ENCODE data around the gene NPB. TPM values are rescaled to one million over a fixed set of nuclear protein-coding genes. Genes with fewer than 3 reads are reported as not detected.
A peak's percentile ranks its signal among the peaks of the same experiment; 100 is the strongest.

NPB gene
- total RNA-seq, 1 experiment from 2014 or later = 0.47 TPM

DNA sequence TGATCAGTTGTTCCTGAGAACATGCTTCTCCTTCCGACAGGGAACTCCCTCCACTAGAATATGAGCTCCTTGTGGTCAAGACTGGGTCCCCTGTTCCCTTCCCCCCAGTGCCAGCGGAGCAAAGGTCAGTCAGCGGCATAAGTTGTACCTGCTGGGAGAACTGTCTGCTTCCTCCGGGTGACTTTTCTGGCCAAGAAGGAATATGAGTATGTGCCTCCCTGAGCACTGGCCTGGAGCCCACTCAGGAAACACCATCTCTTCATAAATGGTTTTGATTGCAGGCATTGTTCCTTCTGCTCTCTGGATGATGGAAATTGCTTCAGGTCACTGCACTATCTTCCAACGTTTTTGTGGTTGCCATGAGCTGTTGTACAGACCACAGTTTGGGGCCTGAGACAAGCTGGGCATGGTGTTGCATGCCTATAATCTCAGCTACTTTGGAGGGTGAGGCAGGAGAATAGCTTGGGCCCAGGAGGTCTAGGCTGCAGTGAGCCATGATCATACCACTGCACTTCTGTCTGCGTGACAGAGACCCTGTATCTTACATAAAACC is 38.8 kb upstream of the NPB start:
- peaks cover 33% of the 10 kb centered on the region for H3K4me1 Mint-ChIP-seq (ENCODE audit: low read depth, unreplicated experiment)
- H3K9me3 Mint-ChIP-seq (ENCODE audit: low read depth, unreplicated experiment) = no peaks in the 10 kb centered on the region
- H3K27me3 Mint-ChIP-seq (ENCODE audit: unreplicated experiment) = no peaks in the 10 kb centered on the region
- peak overlapping the region; percentile 91 for H3K27ac Mint-ChIP-seq (ENCODE audit: unreplicated experiment)
- intact Hi-C loops (cut with micrococcal nuclease; ENCODE audit: unreplicated experiment) = no loop called here
- CTCF ChIA-PET = no interaction called here
- peak overlapping the region; percentile 64 for H3K4me3 Mint-ChIP-seq (ENCODE audit: low read depth, unreplicated experiment)
- no peak for DNase-seq
- TF ChIP-seq CTCF (IDR thresholded peaks at IDR 0.05; ENCODE audit: unreplicated experiment) = no peak
- no TSS peak for BruUV-seq (replicated peaks)
- H3K36me3 Mint-ChIP-seq (ENCODE audit: insufficient read depth, unreplicated experiment) = peaks cover 95% of the 10 kb centered on the region

GRCh38 chr17:81863833-81864768 is 37.9 kb upstream of the NPB start:
- intact Hi-C loops (cut with micrococcal nuclease; ENCODE audit: unreplicated experiment) = no loop called here
- peaks cover 95% of the 10 kb centered on the region for H3K36me3 Mint-ChIP-seq (ENCODE audit: insufficient read depth, unreplicated experiment)
- BruUV-seq (replicated peaks) = no TSS peak
- no peak overlapping the region for H3K4me3 Mint-ChIP-seq (ENCODE audit: low read depth, unreplicated experiment)
- peaks cover 32% of the 10 kb centered on the region for H3K4me1 Mint-ChIP-seq (ENCODE audit: low read depth, unreplicated experiment)
- no peaks in the 10 kb centered on the region for H3K27me3 Mint-ChIP-seq (ENCODE audit: unreplicated experiment)
- no peak overlapping the region for H3K27ac Mint-ChIP-seq (ENCODE audit: unreplicated experiment)
- CTCF ChIA-PET = no interaction called here
- no peak for DNase-seq
- H3K9me3 Mint-ChIP-seq (ENCODE audit: low read depth, unreplicated experiment) = no peaks in the 10 kb centered on the region
- TF ChIP-seq CTCF (IDR thresholded peaks at IDR 0.05; ENCODE audit: unreplicated experiment) = no peak

- no peak for DNase-seq
- Mint-ChIP-seq H3K4me1 (ENCODE audit: low read depth, unreplicated experiment) (peaks cover 25% of the 10 kb centered on the region), H3K36me3 (ENCODE audit: insufficient read depth, unreplicated experiment) (peaks cover 95% of the 10 kb centered on the region), H3K27me3 (ENCODE audit: unreplicated experiment) (no peaks in the 10 kb centered on the region), H3K27ac (ENCODE audit: unreplicated experiment) (peak overlapping the region; percentile 89), H3K9me3 (ENCODE audit: low read depth, unreplicated experiment) (no peaks in the 10 kb centered on the region), H3K4me3 (ENCODE audit: low read depth, unreplicated experiment) (peak overlapping the region; percentile 50)
- intact Hi-C loops (cut with micrococcal nuclease; ENCODE audit: unreplicated experiment) = no loop called here
- CTCF ChIA-PET = interaction anchor here (1.1 kb wide), 1 partner anchor 158 kb away, joined by 3 read pairs; the partner anchor contains the start of genes CENPX and LRRC45
- no peak for TF ChIP-seq CTCF (IDR thresholded peaks at IDR 0.05; ENCODE audit: unreplicated experiment)
- BruUV-seq (replicated peaks) = no TSS peak
These were observed 36.7 kb upstream of the NPB start for GRCh38 chr17:81865358-81865732.

GRCh38 chr17:81865733-81866439 is 36.2 kb upstream of the NPB start:
- Mint-ChIP-seq H3K36me3 (ENCODE audit: insufficient read depth, unreplicated experiment) (peaks cover 93% of the 10 kb centered on the region), H3K4me1 (ENCODE audit: low read depth, unreplicated experiment) (peaks cover 25% of the 10 kb centered on the region), H3K27ac (ENCODE audit: unreplicated experiment) (peak overlapping the region; percentile 89), H3K9me3 (ENCODE audit: low read depth, unreplicated experiment) (no peaks in the 10 kb centered on the region), H3K4me3 (ENCODE audit: low read depth, unreplicated experiment) (peak overlapping the region; percentile 50), H3K27me3 (ENCODE audit: unreplicated experiment) (no peaks in the 10 kb centered on the region)
- no peak for TF ChIP-seq CTCF (IDR thresholded peaks at IDR 0.05; ENCODE audit: unreplicated experiment)
- intact Hi-C loops (cut with micrococcal nuclease; ENCODE audit: unreplicated experiment) = no loop called here
- BruUV-seq (replicated peaks) = no TSS peak
- peak; percentile 89 for DNase-seq
- CTCF ChIA-PET = interaction anchor here (1.1 kb wide), 1 partner anchor 157 kb away, joined by 3 read pairs; the partner anchor contains the start of genes CENPX and LRRC45
